GM19397 (cell line): Measurements from ENCODE around the gene B4GALT6.

ENCODE experiments used
- ATAC-seq: cut with Tn5 transposase; IDR thresholded peaks from one replicate; pipeline ENCODE4 v1.9.1; 2021; ENCODE audit warnings: mild to moderate bottlenecking, moderate library complexity; ENCODE audit not compliant: unreplicated experiment

The B4GALT6 gene

DNA sequence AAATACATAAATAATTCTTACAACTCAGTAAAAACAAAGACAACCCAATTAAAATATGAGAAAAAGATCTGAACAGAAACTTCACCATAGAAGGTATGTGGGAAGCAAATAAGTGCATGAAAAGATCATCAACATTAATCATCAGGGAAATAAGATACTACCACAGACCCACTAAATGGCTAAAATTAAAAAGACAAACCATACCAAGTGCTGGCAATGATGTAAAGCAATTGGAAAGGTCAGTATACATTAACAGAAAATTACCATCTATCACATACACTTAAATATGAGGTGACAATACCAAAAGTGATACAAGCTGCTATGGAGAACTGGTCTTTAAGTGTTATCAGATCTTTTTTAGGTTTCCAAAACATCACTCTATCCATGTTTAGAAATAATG is 48.0 kb downstream of the B4GALT6 start:
- no peak for ATAC-seq

DNA sequence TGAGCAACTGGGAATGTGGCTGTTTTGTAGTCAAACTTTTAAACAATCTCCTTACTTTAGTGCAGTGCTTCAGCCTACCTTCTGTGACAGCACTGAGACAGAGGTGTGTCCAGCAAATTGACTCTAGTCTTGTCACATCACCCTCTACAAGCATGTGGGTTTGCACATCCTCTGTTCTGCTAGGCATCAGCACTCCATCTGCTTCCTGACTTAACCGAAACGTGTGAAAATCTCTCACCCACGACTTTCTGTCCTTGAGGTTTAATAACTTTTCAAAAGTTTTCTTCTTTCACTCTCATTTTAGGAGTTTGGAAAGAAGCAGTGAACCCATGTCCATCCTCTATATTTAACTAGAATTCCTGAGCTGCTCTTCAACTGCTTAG is 50.1 kb downstream of the B4GALT6 start:
- peak; percentile 94 for ATAC-seq

DNA sequence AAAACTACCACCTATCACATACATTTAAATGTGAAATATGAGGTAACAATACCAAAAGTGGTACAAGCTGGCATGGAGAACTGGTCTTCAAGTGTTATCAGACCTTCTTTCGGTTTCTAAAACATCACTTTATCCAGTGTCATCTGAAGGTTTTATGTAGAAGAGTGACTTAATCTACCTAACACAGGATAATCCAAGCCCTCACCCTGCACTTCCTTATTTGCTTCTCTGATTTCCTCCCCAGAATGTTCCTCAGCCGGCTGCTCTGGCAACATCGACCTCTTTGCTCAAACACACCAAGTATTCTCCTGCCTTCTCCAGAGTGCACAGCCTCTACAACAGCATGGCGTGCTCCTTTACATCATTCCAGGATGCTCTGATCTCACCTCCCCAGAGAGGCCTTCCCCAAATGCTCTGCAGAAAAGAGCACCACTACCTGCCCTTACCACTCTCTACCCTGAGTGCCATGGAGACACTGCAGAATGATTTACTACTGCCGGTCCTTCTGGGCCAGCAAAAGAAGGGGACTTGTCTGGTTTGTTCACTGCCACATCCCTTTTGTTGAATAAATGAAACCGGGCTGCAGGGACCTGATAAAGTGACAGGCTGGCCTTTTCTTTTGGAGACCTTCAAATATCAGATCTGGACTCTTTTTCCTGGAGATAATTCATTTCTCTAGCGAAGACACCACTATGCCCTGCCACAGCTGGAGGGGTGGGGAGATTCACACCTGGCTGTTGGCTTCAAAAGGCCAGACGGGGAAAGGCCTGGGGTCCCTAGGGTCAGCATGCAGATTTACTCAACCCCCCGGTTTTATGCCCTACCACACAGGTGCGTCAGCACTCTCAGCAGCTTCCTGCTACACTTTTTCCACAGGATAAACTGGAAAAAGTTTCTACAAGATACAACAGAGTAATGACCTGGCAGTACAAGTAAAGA is 50.7 kb downstream of the B4GALT6 start:
- peak; percentile 35 for ATAC-seq

DNA sequence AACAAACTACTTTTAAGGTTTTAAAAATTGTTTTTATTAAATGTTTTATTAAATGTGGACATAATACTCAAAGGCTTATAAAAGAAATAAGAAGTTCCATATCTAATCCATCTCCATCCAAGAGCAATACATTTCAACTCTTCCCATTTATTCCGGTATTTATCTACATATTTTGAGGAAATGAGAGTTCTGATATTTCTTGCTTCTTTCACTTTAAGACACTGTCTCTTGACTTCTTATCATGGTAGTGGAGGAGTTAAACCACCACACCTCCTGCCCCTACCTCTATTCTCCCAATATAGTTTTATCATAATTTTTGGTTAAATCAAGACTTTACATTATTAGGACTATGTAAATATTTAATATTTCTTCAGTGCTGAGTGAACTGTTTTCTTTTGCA is 52.0 kb downstream of the B4GALT6 start:
- ATAC-seq = no peak

DNA sequence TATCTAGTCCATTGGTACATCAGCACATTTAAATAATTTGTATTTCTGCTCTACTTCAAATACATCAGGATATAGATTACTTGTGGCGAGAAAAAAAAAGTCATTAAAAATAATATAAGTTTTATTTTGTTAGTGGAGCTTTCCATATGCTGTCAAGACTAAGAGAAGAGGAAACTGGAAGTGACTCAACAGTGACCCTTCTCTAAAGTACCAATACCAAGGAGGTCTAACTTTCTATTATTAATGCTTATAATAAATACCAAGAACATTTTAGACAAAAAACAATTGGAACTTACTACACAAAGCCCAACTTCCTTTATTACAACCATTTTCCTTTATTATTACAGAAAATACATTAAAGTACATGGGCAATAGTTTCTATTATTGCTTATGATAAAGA is 52.9 kb downstream of the B4GALT6 start:
- no peak for ATAC-seq

DNA sequence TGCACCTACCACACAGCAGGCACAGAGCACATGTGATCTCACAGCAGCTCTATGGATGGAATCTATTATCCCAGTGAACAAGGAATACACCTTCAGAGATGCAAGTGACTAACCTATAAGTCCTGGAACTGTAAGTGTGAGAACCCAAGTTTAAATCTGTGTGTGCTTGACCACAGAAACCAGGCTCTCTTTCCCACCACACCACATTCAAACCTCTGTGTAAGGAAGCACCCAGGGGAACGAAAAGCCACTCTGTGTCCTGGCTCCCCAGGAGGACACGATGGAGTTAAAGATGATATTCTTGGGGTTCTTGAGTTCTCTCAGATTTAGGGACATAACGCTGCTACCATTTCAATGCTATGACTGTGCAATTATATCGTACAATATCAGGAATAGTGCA is 53.8 kb downstream of the B4GALT6 start:
- ATAC-seq = no peak

DNA sequence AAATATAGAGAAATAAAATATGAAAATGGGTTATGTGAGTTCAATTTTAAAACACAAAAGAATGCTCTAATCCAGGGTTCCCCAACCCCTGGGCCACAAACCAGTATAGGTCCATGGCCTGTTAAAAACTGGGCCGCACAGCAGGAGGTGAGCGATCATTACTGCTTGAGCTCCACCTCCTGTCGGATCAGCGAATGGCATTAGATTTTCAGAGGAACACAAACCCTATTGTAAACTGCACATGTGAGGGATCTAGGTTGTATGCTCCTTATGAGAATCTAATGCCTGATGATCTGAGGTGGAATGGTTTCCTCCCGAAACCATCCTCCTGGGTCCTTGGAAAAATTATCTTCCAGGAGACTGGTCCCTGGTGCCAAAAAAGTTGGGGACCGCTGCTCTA is 58.0 kb downstream of the B4GALT6 start:
- no peak for ATAC-seq

DNA sequence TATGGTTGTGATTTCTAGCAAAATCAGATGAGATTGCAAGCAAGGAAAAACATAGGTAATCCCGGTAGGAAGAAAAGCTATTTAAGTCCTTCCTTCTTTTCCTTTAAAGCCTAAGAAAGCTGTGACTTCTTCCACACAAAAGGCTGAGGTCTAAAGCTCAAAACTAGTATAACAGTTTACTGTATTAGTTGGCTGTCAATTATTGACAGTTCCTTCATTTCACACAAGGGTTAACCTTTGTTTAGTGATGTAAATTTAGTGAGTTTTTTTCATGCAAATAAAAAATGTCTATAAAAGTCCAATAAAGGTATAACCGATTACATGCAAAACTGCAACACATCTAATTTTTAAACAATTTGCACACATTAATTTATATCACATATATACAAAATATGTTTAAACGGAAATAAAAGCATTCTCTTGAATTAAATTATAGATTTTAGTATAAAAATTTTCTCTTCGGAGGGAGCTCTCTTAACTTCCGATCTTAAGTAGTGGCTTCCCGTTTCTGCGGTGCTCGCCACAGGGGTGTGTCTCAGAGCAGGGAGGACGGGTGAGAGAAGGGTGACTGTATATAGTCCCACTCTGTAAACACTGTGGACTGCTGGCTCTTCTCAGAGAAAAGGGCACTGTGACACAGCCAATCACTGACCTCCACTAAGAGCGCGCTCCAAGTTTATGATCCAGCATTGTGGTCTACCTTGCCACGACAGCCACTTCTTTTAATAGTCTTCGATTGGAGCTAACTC is 59.3 kb downstream of the B4GALT6 start:
- no peak for ATAC-seq

DNA sequence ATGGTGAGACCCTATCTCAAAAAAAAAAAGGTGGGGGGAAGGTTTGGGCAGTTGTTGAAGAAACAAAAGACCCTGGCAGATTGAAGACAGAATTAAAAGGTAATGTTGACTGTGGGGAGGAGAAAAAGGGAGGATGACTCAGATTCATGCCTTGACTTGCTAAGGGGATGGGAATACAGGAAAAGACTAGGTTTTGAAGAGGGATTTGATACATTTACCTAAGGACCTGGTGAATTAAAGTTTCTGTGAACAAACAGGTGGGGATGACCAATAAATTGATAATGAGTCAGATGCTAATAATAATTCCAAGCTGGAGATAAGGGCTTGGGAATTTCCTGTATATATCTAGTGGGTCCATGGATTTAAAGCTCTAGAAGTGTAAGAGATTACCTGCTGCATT is 65.1 kb downstream of the B4GALT6 start:
- ATAC-seq = no peak

DNA sequence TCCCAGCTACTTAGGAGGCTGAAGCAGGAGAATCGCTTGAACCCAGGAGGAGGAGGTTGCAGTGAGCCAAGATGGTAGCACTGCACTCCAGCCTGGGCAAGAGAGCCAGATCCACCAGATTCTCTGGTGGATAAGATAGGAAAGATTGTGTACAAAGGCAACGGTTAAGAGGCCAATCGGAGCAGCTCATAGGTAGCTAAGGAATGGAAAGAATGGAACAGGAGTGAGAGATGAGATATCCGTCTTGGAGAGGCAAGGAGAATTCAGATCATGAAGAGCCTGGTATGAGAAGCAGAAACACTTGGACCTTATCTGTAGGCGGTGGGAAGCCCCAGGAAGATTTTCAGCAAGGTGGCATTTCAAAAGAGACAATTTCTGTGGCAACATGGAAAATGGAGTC is 65.6 kb downstream of the B4GALT6 start:
- ATAC-seq = no peak

DNA sequence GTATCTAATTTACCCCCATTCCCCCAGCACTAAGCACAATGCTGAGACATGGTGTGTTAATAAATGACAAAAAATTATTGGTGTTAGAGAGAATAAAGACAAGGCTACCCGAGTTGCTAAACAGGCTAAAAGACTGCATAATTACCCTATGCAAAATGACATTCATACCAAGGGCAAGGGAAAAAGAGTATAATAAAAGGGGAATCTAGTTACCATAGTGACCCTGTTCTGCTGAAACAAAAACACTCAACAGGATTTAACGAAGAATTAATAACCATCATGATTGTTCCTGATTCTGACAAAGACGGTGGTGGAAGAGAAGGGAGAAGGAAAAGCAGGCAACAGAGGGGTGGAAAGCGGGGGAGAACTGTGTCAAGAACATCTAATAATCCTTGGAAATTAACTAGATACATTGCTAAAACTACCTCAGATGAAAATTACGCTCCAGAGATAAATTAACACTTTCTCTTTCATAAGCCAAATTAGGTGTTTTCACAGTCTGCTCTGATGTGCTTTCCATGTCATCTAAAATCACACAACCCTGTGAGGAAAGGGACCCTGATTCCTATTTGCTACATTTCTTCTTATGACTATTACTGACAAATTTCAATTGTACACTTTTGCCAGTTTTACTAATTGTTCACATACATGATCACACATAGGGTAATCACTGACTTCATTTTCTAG is 67.2 kb downstream of the B4GALT6 start:
- no peak for ATAC-seq

DNA sequence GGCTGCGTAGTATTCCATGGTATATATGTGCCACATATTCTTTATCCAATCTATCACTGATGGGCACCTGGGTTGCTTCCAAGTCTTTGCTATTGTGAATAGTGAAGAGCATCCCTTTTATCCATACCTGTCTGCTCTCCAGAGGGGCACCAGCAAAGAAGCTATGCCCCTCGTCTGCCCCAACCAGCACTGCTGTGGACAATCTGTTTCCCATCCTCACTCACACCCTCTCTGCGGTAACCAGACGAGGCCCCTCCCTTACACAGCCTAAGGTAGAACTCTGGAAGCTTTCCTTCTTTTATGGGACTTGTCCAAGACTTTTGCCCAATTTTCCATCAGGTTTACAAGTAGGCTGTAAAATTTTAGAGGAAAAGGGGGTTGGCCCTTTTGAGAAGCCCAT is 67.8 kb downstream of the B4GALT6 start:
- no peak for ATAC-seq

DNA sequence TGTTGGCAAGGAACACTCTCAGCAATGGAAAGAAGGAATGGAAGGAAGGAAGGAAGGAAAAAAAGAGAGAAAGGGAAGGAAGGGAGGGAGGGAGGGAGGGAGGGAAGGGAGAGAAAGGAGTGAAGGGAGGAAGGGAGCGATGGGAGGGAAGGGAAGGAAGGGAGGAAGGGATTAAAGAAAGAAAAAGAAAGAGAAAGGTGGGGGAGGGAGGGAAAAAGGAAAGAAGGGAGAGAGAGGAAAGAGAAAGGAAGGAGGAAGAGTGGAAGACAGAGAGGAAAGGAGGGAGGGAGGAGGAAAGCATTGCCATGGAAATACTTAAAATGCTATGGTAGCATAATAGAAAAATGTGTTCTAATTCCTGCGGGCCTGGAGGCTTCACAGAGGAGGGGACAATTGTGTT is 70.3 kb downstream of the B4GALT6 start:
- no peak for ATAC-seq

DNA sequence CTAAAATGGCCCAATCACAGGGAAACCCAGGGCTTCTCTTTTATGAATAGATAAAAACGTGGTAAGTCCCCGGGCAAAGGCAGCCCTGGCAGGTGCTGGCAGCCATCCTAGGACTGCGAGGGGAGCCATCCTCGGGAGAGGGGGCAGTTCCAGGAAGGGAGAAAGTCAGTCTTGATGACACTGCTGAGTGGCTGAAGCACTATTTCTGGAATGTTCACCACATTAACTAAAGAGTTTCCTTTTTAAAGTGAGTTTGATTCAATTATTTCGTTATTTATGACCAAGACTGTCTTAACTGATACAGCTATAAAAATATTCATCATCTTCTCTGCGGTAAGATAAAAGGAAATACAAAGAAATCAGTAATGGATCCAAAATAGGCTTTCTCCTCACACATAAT is 72.3 kb downstream of the B4GALT6 start:
- no peak for ATAC-seq

DNA sequence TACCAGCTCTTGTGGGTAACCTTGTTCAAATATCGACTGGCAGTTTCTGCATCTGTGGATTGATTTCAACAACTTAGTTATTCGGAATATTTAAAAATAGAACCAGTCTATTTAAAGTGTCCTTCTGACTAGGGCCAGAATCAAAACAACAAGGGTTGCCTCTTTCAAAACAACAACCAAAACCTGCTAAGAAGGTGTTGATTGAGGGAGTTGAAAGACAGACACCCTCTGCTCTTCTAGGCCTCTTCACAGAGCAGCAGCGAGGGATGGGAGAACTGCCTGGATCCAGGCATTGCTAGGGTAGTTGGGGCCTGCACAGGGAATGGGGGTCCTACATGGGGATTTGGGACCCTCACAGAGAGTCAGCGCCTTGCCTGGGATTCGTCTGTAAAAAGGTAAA is 72.9 kb downstream of the B4GALT6 start:
- no peak for ATAC-seq

DNA sequence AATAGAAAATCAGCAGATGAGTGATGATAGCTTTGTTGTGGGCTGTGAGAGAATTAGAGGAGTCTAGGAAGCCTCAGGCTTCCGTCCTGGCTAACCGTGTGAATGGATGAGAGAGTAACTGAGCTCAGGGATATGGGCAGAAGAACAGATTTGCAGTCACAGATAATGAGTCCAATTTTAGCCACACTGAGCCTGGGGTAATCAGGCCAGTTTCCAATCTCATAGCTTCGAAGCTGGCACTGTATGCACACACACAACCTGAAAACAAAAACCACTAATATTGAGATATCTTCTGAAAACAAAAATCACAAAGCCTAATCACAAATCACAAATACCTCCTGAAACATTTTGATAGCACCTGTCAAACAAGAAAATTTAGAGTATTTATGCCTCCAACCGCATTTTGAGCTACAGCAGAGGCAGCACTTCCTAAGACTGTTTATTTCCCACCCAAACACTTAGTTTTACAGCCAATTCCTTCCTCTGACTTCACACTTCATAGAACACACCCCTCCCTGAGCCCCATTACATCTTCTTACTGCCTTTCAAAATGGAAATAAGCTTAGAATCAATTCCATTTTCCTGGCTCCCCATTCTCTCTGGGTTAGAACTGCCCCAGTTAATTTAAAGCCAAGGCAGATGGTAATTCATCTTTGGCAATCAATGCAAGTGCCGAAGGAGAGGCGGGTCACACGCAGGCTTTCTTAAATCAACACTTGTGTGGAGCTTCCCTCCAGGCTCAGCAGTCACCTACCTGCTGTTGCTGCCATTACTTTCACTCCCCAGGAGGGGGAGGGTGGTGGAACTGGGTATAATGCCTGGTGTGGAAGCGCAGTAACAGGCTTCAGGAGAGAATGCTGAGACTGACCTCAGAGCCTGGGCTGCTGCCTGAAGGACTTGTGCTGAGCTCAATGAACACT is 73.8 kb downstream of the B4GALT6 start:
- ATAC-seq = no peak

DNA sequence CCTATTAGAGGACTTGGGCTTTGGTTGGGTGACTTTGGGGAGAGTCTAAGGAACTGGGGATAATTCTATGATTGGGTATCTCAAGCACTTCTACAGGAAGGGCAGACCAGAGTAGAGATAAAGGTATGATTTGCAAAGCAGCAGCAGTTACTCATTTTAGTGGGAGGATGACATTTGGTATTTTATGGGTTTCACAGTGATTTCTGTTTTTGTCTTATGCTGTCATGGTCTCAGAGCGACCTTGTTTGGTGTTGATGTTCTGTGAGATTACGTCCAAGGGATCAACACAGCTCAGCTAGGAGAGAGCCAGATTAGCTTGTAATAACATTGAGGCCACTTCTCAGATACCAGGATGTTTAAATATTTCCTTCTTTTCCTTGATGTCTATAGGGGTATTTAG is 74.5 kb downstream of the B4GALT6 start:
- no peak for ATAC-seq

DNA sequence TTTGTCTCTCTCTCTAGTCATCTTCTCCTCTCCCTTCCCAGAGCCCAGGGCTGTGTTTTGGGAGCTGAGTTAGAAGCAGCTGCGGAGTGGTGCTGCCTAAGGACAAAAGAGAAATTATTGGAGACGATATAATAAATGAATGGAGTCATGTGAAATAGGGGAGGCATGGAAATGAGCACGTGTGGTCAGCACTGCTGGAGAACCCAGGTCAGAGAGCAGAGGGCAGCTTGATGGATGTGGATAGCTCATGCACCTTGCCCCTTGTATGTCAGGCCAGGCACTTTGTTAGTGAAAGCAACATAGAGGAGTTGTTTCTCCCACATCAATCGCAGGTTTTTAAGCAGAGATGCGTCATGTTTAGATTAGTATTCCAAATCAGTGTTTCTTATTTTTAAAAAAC is 77.0 kb downstream of the B4GALT6 start:
- no peak for ATAC-seq

DNA sequence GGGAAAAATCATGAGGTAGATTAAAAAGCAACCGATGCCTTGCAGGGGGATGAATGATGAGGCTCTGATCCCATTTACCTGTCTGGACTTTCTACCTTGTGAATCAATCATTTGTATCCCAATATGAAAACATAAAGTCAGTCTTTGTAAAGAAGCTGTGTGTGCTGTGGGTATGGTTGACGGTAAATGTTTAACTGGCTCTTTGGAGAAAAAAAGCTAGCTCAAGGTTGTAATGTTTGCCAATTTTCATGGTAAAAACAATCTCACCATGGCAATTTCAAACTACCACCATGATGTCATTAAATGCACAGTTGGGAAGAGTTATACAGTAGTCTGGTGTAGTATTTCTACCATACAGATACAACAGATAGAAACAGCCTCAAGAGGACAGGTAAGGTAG is 78.1 kb downstream of the B4GALT6 start:
- ATAC-seq = no peak

DNA sequence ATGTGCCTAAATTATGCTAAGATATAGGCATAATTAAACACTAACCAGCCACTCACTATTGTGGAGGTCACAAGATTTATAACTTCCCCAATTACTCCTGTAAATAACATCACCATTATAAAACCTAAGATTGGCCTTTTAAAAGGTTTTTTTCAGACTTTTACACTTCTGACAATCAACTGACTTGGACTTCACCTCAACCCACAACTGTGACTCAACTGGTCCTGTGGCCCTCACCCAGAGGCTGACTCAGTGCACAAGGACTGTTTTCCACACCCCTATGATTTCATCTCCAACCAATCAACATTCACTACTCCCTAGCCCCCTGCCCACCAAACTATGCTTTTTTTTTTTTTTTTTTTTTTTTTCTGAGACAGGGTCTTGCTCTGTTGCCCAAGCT is 81.1 kb downstream of the B4GALT6 start:
- no peak for ATAC-seq
